GM19193 (cell line): ENCODE measurements around the gene AHRR.

ENCODE experiments used
- POLR2A ChIP-seq: IDR thresholded peaks from 4 replicates; pipeline ENCODE4 v1.6.1; 2011; ENCODE audit not compliant: insufficient read depth, insufficient read length; ENCODE audit errors: extremely low read depth

Gene AHRR

GRCh38 chr5:344668-345067, 23.2 kb downstream of the AHRR start:
- TF ChIP-seq POLR2A = no peak

GRCh38 chr5:345404-346195, 24.1 kb downstream of the AHRR start:
- TF ChIP-seq POLR2A = no peak

- no peak for TF ChIP-seq POLR2A
Measured at GRCh38 chr5:346229-346935, 24.9 kb downstream of the AHRR start.

- no peak for TF ChIP-seq POLR2A
Measured at GRCh38 chr5:347712-348284, 26.3 kb downstream of the AHRR start.

GRCh38 chr5:348726-349125, 27.2 kb downstream of the AHRR start:
- TF ChIP-seq POLR2A = no peak

GRCh38 chr5:350355-350754, 28.8 kb downstream of the AHRR start:
- no peak for TF ChIP-seq POLR2A

- no peak for TF ChIP-seq POLR2A
Measured at GRCh38 chr5:351084-351920, 29.8 kb downstream of the AHRR start.

- TF ChIP-seq POLR2A = no peak
Measured at GRCh38 chr5:351921-352245, 30.4 kb downstream of the AHRR start.

GRCh38 chr5:352639-353611, 31.4 kb downstream of the AHRR start:
- no peak for TF ChIP-seq POLR2A

- TF ChIP-seq POLR2A = no peak
Measured at GRCh38 chr5:353612-354580, 32.4 kb downstream of the AHRR start.

- no peak for TF ChIP-seq POLR2A
Measured at GRCh38 chr5:354581-355378, 33.3 kb downstream of the AHRR start.

- TF ChIP-seq POLR2A = no peak
Measured at GRCh38 chr5:355379-355935, 33.9 kb downstream of the AHRR start.
